ENCODE measurements around the gene TPBGL. TPM values are rescaled to one million over a fixed set of nuclear protein-coding genes. Genes with fewer than 3 reads are reported as not detected.

The TPBGL gene, protein sequence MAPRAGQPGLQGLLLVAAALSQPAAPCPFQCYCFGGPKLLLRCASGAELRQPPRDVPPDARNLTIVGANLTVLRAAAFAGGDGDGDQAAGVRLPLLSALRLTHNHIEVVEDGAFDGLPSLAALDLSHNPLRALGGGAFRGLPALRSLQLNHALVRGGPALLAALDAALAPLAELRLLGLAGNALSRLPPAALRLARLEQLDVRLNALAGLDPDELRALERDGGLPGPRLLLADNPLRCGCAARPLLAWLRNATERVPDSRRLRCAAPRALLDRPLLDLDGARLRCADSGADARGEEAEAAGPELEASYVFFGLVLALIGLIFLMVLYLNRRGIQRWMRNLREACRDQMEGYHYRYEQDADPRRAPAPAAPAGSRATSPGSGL
- total RNA-seq (2014; rRNA removed; shearing (Covaris generic)) = not detected in 2 replicates

- DNase-seq (ENCODE audit: low read depth) = no peak
Measured at GRCh38 chr11:75240311-75241035, at the start of gene TPBGL. Gene TPBGL (plus strand): TSS chr11:75240774. CDS start chr11:75241050, 276 bp downstream.

DNA sequence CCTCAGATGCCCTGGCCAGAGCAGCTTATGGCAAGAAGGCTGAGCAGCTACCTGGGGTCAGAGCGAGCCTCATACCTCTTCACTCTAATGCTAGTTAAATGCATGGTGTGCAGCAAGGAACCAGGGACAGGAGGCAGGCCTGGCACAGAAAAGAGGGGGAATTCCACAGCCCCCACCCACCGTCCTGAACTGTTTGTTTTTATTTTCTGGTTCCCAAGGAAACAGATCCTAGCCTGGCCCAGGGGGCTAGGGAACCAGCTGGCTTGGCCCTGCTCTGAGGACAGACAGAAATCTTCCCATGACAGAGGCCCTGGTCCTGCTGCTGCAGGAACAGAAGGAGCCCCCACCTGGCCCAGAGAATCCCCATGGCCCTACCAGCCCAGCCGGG is 49.2 kb upstream of the TPBGL start:
- no peak for DNase-seq (ENCODE audit: low read depth)

DNA sequence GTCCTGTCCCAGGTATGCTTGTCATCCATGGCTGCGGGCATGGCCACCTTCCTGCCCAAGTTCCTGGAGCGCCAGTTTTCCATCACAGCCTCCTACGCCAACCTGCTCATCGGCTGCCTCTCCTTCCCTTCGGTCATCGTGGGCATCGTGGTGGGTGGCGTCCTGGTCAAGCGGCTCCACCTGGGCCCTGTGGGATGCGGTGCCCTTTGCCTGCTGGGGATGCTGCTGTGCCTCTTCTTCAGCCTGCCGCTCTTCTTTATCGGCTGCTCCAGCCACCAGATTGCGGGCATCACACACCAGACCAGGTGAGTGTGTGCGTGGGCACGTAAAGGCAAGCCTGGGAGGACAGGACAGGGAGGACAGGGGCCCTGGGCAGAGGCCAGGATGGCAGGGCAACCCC is 47.3 kb upstream of the TPBGL start:
- no peak for DNase-seq (ENCODE audit: low read depth)

DNA sequence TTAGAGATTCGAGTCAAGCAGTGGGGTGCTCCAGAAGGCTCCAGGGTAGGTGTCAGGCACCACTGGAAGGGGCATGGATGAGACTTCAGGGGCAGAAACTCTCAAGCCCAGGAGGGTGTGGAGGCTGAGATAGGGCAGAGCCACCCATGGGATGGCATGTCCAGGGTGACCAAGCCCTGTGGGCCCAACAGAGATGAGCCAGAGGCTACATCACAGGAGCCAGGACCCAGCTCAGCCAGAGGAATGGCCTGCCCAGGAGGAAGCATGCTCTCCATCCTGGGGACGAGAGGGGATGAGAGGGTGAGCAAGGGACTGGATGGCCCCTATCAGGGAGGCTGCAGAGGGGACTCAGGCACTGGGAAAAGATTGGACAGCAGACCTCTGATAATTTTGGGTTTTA is 46.9 kb upstream of the TPBGL start:
- no peak for DNase-seq (ENCODE audit: low read depth)

GRCh38 chr11:75194147-75194546 is 46.4 kb upstream of the TPBGL start:
- DNase-seq (ENCODE audit: low read depth) = no peak

- no peak for DNase-seq (ENCODE audit: low read depth)
Measured at GRCh38 chr11:75195167-75195962, 45.2 kb upstream of the TPBGL start.

DNA sequence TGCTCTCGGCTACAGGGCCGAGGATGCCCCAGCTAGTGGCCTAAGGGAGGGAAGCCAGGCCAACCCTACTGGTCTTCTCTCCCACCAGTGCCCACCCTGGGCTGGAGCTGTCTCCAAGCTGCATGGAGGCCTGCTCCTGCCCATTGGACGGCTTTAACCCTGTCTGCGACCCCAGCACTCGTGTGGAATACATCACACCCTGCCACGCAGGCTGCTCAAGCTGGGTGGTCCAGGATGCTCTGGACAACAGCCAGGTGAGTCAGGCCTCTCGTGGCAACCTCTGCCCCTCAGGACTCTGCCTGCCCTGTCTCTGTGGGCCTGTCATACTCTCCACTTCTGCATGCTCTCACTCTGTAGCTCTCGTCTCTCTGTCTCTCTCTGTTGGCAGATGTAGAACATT is 44.1 kb upstream of the TPBGL start:
- DNase-seq (ENCODE audit: low read depth) = no peak

DNA sequence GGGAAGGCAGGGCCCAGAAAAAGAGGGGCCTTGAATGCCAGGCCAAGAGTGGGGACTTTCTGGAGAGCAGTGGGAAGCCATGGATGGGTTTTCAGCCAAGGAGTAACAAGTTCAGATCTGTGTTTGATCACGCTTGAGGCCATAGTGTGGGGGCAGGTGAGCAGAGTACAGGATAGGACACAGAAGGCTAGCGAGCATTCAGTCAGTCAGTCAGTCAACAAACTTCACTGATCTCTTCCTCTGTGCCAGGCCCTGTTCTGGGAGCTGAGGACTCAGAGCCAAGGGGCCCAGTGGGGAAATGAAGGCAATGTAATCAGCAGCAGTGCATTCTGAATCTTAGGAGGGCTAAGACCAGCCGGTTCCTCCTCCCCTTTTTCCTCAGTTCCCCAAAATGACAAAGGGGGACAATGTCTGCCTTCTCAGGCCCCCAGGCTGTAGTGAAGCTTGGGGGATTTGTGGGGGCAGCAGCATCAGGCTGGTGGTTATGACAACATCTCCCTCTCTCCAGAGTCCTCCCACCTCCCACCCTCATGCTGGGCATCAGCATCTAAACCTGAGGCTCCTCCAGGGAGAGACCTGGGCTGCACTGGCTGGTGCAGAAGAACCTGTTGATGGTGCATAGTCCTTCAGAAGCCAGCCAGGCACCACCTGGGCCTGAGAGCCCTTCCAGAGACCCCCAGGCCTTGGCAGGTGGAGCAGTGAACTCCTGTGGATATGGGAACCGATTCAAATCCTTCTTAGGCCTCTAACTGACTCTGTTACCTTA is 42.9 kb upstream of the TPBGL start:
- no peak for DNase-seq (ENCODE audit: low read depth)

- DNase-seq (ENCODE audit: low read depth) = no peak
Measured at GRCh38 chr11:75198278-75198973, 42.1 kb upstream of the TPBGL start.

- DNase-seq (ENCODE audit: low read depth) = no peak
Measured at GRCh38 chr11:75199412-75199955, 41.1 kb upstream of the TPBGL start.

DNA sequence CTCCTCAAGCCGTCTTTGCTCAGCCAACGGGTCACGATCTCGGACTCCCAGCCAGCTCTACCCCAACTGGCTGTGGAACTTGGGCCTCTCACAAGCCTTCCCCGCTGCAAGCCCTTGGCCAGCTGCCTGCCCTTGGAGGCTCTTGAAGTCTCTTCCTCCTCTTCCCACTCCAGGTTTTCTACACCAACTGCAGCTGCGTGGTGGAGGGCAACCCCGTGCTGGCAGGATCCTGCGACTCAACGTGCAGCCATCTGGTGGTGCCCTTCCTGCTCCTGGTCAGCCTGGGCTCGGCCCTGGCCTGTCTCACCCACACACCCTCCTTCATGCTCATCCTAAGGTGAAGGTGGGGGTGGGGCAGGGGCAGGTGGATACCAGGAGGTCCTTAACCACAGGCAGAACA is 40.5 kb upstream of the TPBGL start:
- DNase-seq (ENCODE audit: low read depth) = no peak

DNA sequence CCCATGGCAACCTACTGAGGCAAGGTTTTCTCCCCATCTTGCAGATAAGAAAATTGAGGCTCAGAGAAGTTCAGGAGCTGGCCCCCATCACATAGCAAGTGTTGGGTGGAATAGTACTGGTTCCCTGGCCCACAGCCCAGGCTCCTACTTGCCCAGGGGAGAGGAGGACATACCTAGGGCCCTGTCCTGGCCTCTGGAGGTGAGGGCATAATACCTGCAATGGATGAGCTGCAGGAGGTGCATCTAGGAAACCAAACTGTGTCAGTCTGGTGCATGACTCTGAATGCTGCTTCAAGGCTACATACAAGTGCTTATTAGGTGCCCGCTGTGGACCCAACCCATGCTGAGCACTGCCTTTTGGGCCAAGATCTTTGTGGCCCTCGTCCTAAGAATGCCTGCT is 40.0 kb upstream of the TPBGL start:
- DNase-seq (ENCODE audit: low read depth) = no peak

DNA sequence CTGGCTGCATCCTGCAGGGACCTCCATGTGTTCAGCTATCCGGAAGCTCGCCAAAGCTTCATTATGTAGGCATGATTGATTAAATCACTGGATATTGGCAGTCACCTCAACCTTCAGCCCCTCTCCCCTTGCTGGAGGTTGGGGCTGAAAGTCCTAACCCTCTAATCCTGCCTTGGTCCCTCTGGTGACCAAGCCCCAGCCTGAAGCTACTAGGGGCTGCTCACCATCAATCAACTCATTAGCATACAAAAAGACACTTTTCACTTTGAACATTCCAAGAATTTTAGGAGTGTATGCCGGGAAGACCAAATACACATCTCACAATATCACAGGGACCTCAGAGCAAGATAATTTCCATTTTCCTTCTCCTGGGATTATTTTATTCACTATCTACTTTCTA is 38.8 kb upstream of the TPBGL start:
- no peak for DNase-seq (ENCODE audit: low read depth)

GRCh38 chr11:75202195-75202594 is 38.4 kb upstream of the TPBGL start:
- DNase-seq (ENCODE audit: low read depth) = no peak

DNA sequence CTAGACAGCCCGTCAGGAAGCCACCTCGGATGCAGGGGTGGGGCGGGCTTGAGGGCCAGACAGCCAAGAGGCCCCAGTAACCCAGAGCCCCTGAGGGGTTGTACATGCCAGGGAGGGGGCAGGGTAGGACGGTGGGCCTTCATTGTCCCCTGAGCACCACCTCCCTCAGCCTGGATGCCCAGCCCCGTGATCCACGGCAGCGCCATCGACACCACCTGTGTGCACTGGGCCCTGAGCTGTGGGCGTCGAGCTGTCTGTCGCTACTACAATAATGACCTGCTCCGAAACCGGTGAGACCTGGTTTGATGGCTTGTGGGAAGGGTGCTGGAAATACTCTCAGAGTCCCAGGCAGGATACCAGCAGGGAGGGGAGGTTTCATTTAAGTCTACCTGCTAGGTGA is 37.4 kb upstream of the TPBGL start:
- DNase-seq (ENCODE audit: low read depth) = no peak

DNA sequence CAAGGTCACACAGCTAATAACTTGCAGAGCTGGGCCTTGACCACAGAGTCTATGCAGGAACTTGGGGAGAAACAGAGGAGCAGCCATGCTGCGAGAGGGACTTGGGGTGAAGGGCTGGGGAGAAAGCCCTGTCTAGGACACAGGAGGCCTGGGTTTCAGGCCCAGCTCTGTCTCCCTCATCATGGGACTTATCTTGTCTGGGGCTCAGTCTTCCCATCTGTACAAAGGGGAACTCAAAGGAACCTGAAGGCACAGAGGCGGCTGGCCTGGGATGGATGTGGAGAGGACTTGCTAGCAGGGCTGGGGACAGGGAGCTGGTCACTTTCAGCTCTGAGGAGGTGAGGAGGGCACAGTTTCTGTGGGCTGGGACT is 36.9 kb upstream of the TPBGL start:
- DNase-seq (ENCODE audit: low read depth) = no peak

GRCh38 chr11:75204012-75204674 is 36.4 kb upstream of the TPBGL start:
- DNase-seq (ENCODE audit: low read depth) = no peak

DNA sequence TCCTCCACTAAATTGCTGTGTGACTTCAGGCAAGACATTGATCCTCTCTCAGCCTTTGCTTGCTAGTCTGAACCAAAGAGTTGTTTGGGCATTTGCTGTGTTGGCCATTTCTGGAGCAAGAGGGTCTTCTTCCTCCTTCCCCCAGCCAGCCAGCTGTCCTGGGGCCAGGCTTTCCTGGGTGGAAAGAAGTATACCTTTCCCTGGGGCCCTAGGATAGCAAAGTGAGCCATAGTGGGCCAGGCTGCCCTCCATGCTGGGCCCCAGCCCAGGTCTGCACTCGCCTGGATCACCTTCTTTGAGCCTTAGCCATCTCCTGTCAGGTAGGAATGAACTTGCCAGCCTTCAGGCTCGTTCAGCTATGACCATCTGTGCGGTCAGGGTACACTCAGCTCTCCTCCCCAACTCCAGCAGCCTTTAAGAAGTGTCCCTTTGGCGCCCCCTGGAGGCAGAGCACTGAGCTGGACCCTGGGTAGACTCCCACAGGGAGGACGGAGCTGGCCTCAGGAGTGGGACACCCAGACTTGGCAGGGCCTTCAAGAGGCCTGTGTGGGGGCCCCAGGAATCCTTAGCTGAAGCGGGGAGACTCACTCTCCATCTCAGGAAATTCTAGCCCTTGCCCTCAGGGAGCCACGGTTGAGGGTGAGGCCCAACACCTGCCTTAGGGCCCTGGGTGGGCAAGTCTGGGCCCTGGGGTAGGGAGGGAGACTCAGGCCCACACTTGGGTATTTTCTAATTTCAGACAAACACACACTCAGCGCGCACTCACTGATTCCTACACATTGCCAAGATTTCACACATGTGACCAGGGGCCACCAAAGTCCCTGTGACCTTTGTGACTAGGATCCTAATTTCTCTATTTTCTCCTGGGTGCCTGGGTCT is 35.6 kb upstream of the TPBGL start:
- DNase-seq (ENCODE audit: low read depth) = peak; percentile 81

DNA sequence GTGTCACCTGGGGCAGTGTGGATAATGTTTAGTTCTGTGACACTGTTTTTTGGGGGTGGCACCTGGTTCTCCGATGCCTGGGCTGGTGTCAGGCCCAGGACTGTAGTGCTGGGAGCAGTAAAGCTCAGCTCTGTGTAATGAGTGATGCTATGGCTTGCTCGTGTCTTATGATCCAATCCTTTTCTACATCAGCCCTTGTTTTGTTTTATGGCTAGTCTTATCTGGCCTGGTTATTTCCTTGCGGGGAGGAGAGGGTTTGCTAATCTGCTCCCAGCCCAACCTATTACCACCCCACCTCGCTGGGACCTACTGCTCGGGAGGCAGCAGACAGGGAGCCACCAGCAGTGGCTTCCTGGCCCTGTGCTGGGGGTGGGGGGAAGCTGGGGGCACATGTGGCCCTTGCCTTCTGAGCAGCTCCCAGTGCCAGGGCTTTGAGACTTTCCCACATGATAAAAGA is 35.0 kb upstream of the TPBGL start:
- no peak for DNase-seq (ENCODE audit: low read depth)

Measured in M059J (cell line).